ENCODE data around the gene TRIM28.

TRIM28 gene

DNA sequence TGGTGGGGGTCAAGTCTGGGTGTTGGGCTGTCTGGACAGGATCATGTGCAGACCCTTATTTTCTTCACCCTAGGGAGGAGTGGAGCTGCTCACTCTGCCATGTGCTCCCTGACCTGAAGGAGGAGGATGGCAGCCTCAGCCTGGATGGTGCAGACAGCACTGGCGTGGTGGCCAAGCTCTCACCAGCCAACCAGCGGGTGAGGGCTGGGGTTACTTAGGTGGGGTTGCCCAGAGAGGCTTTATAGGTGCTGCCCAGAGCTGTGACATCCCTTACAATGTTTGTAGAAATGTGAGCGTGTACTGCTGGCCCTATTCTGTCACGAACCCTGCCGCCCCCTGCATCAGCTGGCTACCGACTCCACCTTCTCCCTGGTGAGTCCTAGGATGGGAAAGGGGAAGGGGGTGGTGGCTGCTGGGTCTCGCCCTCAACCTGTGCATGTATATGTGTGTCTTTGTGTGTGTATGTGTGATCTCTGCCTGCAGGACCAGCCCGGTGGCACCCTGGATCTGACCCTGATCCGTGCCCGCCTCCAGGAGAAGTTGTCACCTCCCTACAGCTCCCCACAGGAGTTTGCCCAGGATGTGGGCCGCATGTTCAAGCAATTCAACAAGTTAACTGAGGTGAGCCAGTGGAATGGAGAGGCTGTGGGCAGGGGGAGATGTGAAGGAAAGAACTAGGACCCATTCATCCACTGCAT lies 5.9 kb downstream of the TRIM28 start:
- no peak for DNase-seq

GRCh38 chr19:58550362-58551122 lies 6.7 kb downstream of the TRIM28 start:
- no peak for DNase-seq

- DNase-seq = no peak
These were observed 7.2 kb downstream of the TRIM28 start for GRCh38 chr19:58551123-58551497.

- DNase-seq = no peak
These were observed 8.0 kb downstream of the TRIM28 start for GRCh38 chr19:58551577-58552471.

- DNase-seq = no peak
These were observed 8.8 kb downstream of the TRIM28 start for GRCh38 chr19:58552655-58553054.

DNA sequence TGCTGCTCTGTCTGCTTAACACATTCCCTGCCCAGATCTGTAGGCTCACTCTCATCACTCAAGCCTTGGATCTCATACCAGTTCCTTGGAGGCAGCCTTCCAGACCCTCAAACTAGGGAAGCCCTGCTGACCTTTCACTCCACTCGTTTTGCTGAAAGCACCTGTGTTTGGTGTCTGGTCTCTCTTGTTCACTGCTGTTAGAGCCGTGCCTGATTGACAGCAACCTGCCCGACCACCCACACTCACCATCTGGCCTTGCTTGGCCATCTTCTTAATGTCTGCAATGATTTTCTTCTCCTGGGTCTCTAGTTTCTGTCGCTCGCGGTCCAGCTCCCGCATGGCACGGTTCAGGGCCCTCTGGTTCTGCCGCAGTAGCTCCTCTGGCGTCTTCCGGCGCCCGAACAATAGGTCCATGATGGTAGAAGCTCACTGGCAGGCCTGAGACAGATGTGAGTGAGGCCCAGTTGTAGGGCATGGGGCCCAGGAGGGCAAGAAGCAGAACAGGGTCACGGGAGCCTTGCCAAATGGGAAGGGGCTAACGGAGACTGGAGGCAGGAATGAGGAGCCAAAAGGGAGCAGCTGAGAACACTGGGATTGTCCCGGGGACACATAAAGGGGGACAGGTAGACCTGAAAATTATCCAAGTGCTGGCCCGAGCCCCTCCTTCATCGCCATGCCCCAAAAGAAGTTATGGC lies 10.1 kb downstream of the TRIM28 start:
- no peak for DNase-seq

GRCh38 chr19:58554494-58555368 lies 10.9 kb downstream of the TRIM28 start, which contains the start of gene CHMP2A:
TSS of gene CHMP2A (minus strand) at chr19:58555105. CDS start at chr19:58554212, 893 bp downstream.
- no peak for DNase-seq

DNA sequence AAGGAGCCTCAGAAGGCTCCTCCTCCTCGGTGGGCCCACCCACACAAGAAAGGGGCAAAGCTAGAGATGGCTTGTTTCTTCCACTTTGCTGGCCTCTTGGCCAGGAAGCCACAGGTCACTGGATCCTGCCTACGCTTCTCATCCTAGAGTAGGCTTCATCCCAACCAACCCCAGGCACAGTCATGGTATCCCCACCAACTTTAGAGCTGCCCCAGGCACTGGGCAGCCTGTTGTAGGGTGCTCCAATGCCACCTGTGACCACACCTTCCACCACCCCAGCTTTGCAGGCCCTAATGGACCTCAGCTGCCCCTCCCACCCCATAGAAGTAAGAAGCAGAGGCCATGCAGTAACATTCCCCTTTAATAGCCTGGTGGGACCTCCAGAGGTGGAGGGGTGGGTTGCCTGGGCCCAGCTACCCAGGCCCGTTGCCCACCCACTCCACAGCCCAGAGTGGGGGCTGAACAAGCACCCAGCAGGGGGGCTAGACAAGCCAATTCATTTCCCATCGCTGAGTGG lies 11.6 kb downstream of the TRIM28 start:
- DNase-seq = no peak

- no peak for DNase-seq
These were observed 12.2 kb downstream of the TRIM28 start for GRCh38 chr19:58555920-58556621.

- no peak for DNase-seq
These were observed 12.9 kb downstream of the TRIM28 start for GRCh38 chr19:58556622-58557220.

DNA sequence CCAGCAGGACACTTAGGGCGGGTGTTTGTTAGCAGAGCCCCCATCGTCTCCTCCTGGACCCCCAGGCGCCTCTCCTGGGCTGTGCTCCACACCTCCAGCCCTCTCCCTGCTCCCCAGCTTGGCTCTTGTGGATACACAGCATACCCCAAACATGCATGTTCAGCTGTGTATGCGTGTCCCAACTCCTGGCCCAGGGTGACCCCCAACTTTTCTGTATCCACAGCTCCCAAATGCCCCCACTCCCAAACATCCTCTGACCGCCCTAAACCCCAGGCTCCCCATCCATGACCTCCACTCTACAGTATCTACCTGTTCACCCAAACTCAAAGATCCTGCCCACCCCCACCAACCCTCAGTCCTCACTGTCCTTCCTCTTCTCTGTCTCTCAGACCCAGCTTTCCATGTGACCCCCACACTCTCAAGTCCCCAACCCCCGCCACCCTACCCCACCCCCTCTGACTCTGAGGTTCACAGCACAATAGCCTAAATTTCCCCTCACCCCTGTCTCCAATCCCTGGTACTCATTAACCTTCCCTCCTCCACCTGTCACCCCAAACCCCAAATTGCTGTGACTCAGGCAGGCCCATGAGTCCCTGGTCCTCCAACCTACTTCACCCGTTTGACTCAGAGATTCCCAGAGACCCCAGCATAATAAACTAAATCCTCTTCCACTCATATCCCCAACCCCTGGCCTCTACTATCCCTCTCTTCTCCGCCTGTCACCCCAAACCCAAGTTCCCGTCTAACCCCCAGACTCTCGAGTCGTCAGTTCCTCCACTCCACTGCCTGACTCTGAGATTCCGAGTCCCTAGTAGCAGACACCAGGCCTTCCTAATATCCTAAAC lies 13.6 kb downstream of the TRIM28 start:
- DNase-seq = no peak

GRCh38 chr19:58558066-58558622 lies 14.3 kb downstream of the TRIM28 start, which contains the start of gene UBE2M:
TSS of gene UBE2M (minus strand) at chr19:58558611. CDS start at chr19:58558381, 230 bp downstream.
- DNase-seq = no peak

DNA sequence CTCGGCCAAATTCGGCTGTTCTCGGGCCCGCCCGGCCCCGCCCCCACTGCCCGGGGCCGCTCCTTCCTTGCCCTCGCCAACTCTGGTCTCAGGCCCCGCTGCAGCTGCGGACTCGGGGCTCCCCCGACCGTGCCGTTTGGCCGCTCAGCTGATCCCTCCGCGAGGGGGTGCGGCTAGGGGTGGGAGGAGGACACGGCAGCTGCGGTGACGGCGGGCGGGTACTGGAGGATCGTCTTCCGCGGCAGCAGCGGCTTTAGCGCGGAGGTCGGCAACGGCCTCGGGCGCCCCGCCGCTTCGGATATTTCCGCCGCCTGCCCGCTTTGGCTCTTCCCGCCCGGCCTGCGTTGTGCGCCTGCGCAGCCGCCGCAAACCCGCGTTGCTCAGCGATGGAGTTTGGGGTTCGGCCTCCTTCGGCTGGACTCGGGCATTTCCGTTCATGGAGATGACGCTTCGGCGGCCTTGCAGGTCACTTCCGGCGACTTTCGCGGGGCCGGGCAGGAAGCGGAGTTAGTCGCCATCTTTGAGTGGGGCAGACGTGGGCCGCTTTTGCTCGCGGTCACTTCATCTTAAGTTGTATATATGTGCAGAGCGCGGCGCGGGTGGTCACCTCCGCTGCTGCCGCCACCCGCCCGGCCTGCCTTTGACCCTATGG lies 14.9 kb downstream of the TRIM28 start:
- no peak for DNase-seq

- no peak for DNase-seq
These were observed 15.6 kb downstream of the TRIM28 start for GRCh38 chr19:58559275-58560006.

GRCh38 chr19:58560007-58560887 lies 16.4 kb downstream of the TRIM28 start:
- no peak for DNase-seq

DNA sequence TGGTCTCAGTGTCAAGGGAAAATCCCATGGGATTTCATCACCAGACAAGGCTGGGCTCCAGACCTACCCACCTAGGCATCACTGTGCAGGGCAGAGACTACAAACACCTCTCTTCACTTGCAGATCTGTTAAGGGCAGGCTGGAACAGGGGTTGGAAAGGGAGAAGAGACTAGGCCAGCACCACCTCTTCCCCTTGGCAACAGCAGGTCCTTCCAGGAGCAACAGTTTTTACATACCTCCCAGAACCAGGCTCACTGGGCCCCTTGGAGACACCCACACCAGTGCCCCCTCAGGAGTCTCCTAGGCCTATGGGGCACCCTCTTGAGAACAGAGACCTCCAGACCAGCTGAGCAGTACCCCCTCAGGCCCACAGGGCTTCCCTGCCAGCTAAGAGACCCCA lies 17.1 kb downstream of the TRIM28 start:
- DNase-seq = no peak

Data from NCI-H1694 (cell line).